Heart left ventricle (tissue), 13 donors: ENCODE results near the gene NUDT8.

Experiments used
- CTCF ChIP-seq, 12 donors: fragments of 200-600 bp; sonication (generic) in 4 of 12; IDR thresholded peaks; one replicate each; pipeline versions ENCODE4 v1.5.0 to v1.8.0; 2018 to 2022; ENCODE audit warnings: antibody characterized with exemption in 12 of 12, mild to moderate bottlenecking in 5 of 12
- POLR2A ChIP-seq, 2 donors: fragments of 450-650 bp; IDR thresholded peaks; one replicate each; pipeline ENCODE4 v1.6.1; 2017; ENCODE audit warnings: antibody characterized with exemption in 2 of 2, mild to moderate bottlenecking in 2 of 2, moderate library complexity in 2 of 2
- donor health status: ischemic (EF 13 %, LVEDD 7.1; RV severe dilation, severe dysfunction).
- donor health status: DM: no; HTN: yes; CAD: no.
- donor health status: DM: no; HTN: no; CAD: no.
- donor health status: ischemic (EF 25% LVEDD 6.9; RV normal size, moderate dysfunction).
- donor health status: ischemic (EF 25% LVEDD 5.7; RV mildly dilated, moderate dysfunction).
- donor health status: ischemic (EF 35%, LVEDD 5.7; RV mildly dilated, moderate dysfunction).
- donor health status: nonischemic (EF 11% LVEDD 7.7; RV severe dilation, severe dysfunction).
- donor health status: DM: yes; HTN: yes; CAD: no.
- donor health status: PGD.
- donor health status: ischemic (EF 29% LVEDD 5.4; RV normal size, mild dysfunction).
- donor health status: nonischemic (EF 23%, LVEDD 6.1; RV moderate dilation, normal function).

GRCh38 chr11:67646535-67647336 lies 17.0 kb upstream of the NUDT8 start:
- TF ChIP-seq CTCF (IDR thresholded peaks at IDR 0.05): no peak
- TF ChIP-seq POLR2A (IDR thresholded peaks at IDR 0.05): no peak
